ENCODE measurements around the gene POU2AF1. TPM values are rescaled to one million over a fixed set of nuclear protein-coding genes. Genes with fewer than 3 reads are reported as not detected.

POU2AF1 gene
- total RNA-seq, 3 donors from 2014 or later (not counting 1 experiment from before 2014, with no cell fraction given) = 0.82 to 16.8 (median 1.1) TPM

DNA sequence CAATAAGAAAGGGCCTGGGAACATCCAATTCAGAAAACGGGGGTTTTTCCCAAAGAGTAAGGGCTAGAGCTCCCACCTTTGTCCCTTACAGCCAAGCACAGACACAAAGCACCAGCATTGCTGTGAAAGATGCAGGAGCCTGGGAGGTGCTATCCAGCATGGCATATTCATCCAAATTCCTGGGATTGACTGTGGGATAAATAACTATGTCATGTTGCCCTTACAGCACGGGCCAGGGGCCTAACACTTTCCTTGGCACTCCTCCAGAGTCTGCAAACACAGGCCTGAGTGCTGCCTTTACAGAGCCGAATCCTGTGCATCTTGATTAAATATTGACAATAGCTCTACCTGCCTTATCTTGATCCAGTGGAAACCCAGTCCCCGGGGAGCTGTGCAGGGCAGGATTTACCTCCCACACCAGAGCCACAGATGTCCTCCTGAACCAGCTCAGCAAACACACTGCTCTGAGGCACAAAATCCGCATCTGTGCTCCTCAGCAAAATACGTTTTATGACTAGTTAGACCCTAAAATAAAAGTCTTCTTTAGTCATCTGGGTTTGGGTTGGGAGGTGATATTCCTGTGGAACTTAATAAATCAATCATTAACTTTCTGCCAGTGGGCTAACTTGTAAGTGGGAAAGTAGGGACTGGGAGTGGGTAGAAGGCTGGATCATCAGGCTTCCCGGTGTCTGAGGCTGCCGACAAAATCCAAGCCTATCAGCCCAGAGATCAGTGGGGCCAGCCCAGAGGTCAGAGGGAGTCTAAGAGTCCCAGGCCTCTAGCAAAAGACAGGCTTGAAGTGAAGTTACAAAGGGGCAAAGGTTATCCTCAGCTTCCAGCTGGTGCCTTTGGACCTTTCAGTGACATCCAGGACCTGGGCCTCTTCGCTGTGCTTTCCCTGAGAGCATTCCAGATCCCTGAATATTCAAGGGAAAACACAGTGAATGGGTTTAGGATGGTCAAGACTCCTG lies 44.3 kb downstream of the POU2AF1 start:
- Histone ChIP-seq H3K27me3 (ENCODE audit: control insufficient read depth, insufficient read depth, low read length) (no peaks in the 10 kb centered on the region), H3K27ac (ENCODE audit: low read length) (no peak overlapping the region), H3K4me3 (ENCODE audit: low read length) (no peak overlapping the region), H3K4me1 (ENCODE audit: control insufficient read depth, insufficient read depth, low read length) (no peaks in the 10 kb centered on the region), H3K36me3 (ENCODE audit: control insufficient read depth, insufficient read depth, low read length) (no peaks in the 10 kb centered on the region), H3K9me3 (ENCODE audit: control insufficient read depth, insufficient read depth, low read length) (no peaks in the 10 kb centered on the region)
- H3K27ac Mint-ChIP-seq = no peak overlapping the region
- no peaks in the 10 kb centered on the region for H3K36me3 Mint-ChIP-seq
- DNase-seq = no peak
- intact Hi-C loops (cut with micrococcal nuclease) = no loop called here
- H3K4me1 Mint-ChIP-seq = no peaks in the 10 kb centered on the region
- ATAC-seq = no peak
- H3K4me3 Mint-ChIP-seq = no peak overlapping the region
- TF ChIP-seq, protein P1, sequence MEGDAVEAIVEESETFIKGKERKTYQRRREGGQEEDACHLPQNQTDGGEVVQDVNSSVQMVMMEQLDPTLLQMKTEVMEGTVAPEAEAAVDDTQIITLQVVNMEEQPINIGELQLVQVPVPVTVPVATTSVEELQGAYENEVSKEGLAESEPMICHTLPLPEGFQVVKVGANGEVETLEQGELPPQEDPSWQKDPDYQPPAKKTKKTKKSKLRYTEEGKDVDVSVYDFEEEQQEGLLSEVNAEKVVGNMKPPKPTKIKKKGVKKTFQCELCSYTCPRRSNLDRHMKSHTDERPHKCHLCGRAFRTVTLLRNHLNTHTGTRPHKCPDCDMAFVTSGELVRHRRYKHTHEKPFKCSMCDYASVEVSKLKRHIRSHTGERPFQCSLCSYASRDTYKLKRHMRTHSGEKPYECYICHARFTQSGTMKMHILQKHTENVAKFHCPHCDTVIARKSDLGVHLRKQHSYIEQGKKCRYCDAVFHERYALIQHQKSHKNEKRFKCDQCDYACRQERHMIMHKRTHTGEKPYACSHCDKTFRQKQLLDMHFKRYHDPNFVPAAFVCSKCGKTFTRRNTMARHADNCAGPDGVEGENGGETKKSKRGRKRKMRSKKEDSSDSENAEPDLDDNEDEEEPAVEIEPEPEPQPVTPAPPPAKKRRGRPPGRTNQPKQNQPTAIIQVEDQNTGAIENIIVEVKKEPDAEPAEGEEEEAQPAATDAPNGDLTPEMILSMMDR (IDR thresholded peaks at IDR 0.05) = no peak
- WGBS (ENCODE audit: insufficient coverage) = 86% methylated on average over 9 of the region's 9 CpGs
- peaks cover 3 to 4% of the 10 kb centered on the region in 2 donors for H3K9me3 Mint-ChIP-seq
- H3K27me3 Mint-ChIP-seq (ENCODE audit: low read depth in 2 of 2) = peaks cover 23 to 25% of the 10 kb centered on the region in 2 donors

DNA sequence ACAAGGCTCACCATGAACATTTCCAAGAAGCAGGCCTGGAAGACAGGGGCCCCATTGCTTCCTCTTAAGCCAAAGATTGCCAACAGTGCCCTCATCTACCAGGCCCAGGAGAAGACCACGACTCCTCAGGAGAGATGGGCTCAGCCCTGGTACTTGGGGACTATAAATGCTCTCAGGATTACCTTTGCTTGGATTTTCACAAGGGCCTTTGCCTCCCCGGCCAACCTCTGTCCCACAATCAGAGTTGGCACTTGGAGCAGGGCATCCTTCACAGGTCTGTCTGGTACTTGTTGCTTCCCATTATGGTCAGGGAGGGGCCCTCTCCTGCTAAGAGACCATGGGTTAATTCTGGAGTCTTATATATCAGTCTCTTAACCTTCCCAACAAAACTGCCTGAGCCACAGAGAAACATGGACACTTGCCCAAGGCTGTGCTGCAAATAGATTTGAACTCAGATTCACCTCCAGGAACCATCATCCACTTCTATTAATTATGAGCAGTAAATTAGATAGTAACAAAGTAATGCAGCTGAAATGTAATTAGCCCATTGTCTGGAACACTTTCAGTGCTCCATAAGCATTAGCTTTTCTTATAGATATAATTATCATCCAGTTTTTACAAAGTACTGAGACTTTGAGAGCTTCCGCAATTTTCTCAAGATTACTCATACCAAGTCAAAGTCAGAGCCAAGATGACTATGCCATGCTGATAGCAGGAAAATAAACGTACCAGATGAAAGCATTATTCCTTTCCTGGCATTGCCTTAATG lies 47.2 kb downstream of the POU2AF1 start:
- TF ChIP-seq, protein P1 (IDR thresholded peaks at IDR 0.05) = no peak
- 86% methylated on average over 4 of the region's 4 CpGs for WGBS (ENCODE audit: insufficient coverage)
- H3K9me3 Mint-ChIP-seq = no peaks in the 10 kb centered on the region
- H3K4me3 ChIP-seq (ENCODE audit: low read length) = no peak overlapping the region
- no peak for DNase-seq
- intact Hi-C loops (cut with micrococcal nuclease) = no loop called here
- H3K27ac ChIP-seq (ENCODE audit: low read length) = no peak overlapping the region
- H3K27ac Mint-ChIP-seq = no peak overlapping the region
- ATAC-seq = no peak
- no peaks in the 10 kb centered on the region for H3K4me1 Mint-ChIP-seq
- H3K9me3 ChIP-seq (ENCODE audit: control insufficient read depth, insufficient read depth, low read length) = no peaks in the 10 kb centered on the region
- H3K36me3 ChIP-seq (ENCODE audit: control insufficient read depth, insufficient read depth, low read length) = no peaks in the 10 kb centered on the region
- no peaks in the 10 kb centered on the region for H3K27me3 ChIP-seq (ENCODE audit: control insufficient read depth, insufficient read depth, low read length)
- H3K36me3 Mint-ChIP-seq = no peaks in the 10 kb centered on the region
- no peaks in the 10 kb centered on the region for H3K4me1 ChIP-seq (ENCODE audit: control insufficient read depth, insufficient read depth, low read length)
- H3K4me3 Mint-ChIP-seq = no peak overlapping the region
- H3K27me3 Mint-ChIP-seq (ENCODE audit: low read depth in 2 of 2) = peaks cover 15 to 18% of the 10 kb centered on the region in 2 donors

DNA sequence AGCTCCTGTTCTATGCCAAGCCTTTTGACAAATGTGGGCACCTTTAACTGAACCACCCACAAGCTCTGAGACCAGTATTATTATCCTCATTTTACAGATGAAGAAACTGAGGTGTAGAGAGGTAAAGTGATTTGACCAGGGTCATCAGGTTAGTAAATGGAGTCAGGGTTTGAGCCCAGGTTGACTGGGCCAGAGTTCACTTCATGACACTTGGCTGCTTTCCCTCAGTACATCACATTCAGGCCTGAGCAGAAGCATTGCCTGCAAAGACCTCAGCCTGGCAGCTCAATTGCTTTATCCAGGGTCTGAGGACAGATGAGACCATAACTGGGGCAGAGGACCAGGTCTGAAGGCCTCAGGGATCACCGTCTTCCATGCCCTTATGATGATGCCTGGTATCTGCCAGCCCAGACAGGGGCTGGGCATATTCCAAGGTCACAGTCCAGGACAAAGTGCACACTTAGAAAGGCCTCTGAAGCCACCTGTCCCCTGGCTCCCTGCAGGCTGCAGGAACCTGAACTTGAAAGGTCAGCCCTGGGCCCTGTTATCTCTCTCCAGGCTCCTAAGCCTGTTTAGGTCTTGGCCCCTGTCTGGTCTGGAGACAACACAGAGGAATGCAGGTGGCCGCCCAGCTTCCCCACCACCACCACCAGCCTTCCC lies 48.7 kb downstream of the POU2AF1 start:
- no peaks in the 10 kb centered on the region for H3K27me3 ChIP-seq (ENCODE audit: control insufficient read depth, insufficient read depth, low read length)
- H3K36me3 Mint-ChIP-seq = no peaks in the 10 kb centered on the region
- H3K4me1 Mint-ChIP-seq = no peaks in the 10 kb centered on the region
- TF ChIP-seq, protein P1 (IDR thresholded peaks at IDR 0.05) = no peak
- no peak overlapping the region for H3K27ac ChIP-seq (ENCODE audit: low read length)
- no peak overlapping the region for H3K27ac Mint-ChIP-seq
- H3K9me3 Mint-ChIP-seq = no peaks in the 10 kb centered on the region
- intact Hi-C loops (cut with micrococcal nuclease) = no loop called here
- no peaks in the 10 kb centered on the region for H3K36me3 ChIP-seq (ENCODE audit: control insufficient read depth, insufficient read depth, low read length)
- no peaks in the 10 kb centered on the region for H3K9me3 ChIP-seq (ENCODE audit: control insufficient read depth, insufficient read depth, low read length)
- H3K4me3 Mint-ChIP-seq = no peak overlapping the region
- no peaks in the 10 kb centered on the region for H3K4me1 ChIP-seq (ENCODE audit: control insufficient read depth, insufficient read depth, low read length)
- H3K27me3 Mint-ChIP-seq (ENCODE audit: low read depth in 2 of 2) = peaks cover 9 to 18% of the 10 kb centered on the region in 2 donors
- no peak overlapping the region for H3K4me3 ChIP-seq (ENCODE audit: low read length)
- ATAC-seq = no peak
- WGBS (ENCODE audit: insufficient coverage) = 88% methylated on average over 1 of the region's 2 CpGs
- DNase-seq = no peak
